GM19468 (cell line): ENCODE measurements around the gene E2F3.

Source experiments
- ATAC-seq: cut with Tn5 transposase; IDR thresholded peaks from one replicate; pipeline ENCODE4 v1.9.1; 2021; ENCODE audit warnings: mild to moderate bottlenecking, moderate library complexity, moderate number of reproducible peaks; ENCODE audit not compliant: unreplicated experiment; ENCODE audit errors: extremely low read depth

The E2F3 gene

GRCh38 chr6:20401205-20402091, at the start of gene E2F3:
Gene E2F3 (plus strand): TSS chr6:20401879. CDS start chr6:20402233, 354 bp downstream.
- peak; percentile 70 for ATAC-seq

DNA sequence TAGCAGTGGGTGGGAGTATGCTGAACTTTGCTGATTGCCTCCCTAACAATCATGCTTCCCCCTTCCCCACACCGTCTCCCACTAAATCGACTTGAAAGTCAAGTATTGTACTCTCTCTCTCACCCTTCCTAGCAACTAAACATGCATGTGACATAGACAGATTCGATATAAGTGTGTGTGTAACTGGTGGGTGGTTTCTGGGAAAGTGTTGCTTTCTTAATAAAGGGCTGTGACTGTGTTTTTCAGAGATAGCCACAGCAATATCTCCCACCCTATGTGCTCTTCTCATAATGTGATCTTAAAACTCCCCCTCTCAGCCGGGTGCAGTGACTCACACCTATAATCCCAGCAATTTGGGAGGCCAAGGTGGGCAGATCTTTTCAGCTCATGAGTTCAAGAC, 49.3 kb upstream of the E2F3 start:
- ATAC-seq = no peak

DNA sequence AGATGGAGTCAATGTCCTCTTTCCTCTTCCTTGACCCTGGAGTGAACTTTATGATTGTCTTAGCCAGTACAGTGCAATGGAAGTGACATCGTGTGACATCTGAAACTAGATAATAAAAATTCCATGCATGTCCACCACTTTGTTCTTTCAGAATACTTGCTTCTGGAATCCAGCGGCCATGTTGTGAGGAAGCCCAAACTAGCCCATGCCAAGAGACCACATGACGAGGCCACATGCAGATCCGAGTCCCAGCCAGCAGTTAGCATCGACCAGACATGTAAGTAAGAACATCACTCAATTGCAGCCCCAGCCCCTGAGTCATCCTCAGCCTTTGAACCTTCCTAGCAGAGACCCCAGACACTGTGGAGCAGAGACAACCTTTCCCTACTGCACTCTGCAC, 48.5 kb upstream of the E2F3 start:
- no peak for ATAC-seq

DNA sequence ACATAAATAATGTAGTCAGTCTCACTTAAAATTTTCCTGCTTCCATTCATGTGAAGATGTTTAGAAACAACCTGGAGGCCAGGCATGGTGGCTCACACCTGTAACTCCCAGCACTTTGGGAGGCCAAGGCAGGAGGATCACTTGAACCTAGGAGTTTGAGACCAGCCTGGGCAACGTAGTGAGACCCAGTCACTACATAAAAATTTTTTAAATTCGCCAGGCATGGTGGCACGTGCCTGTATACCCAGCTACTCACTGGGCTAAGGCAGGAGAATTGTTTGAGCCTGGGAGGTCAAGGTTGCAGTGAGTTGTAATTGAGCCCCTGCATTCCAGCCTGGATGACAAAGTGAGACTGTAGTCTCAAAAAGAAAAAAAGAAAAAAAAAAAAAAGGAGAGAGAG, 47.3 kb upstream of the E2F3 start:
- ATAC-seq = no peak

DNA sequence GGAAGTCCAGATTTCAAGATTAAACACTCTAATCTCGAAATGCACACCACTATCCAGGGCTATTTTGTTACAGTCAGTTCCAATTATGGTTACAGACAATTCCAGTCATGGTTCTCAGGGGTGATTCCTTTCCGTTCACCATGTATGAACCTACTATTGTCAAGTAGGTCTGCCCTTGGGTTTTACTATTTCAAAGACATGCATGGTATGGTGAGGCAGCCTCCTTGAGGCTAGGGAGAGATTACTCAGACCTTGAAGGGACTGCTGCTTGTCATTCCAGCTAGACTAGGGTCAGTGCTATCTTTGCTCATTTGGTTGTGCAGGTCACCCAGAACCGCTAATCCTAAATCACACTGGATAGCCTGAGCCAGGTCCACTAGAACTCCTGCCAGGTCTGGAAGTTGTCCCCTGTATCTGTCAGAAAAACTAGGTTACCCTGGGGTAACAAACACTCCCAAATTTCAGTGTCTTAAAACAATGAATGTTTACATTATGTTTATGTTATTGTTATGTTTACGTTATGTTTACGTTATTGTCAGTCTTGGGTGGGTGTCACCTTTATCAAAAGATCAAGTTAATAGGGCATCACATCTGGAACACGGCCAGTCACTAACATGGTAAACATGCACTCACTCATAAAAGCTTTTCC, 41.1 kb upstream of the E2F3 start:
- no peak for ATAC-seq

DNA sequence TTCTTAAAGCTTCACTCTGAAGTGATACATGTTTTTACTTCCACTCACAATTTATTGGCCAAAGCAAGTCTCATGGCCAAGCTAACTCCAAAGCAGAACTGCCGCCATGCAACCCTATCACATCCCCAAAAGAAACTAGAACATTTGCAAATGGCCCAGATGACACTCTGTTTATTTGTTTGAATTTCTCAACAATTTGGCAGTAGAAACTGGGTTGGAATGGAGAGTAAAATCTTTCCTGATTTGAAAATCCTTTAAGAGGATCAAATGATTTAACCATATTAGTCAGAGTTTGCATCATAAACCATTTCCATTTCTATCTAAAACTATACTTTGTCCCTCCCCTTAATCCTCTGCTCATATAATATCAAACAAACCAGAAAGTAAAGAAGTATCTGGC, 39.1 kb upstream of the E2F3 start:
- no peak for ATAC-seq

GRCh38 chr6:20364327-20364726, 37.4 kb upstream of the E2F3 start:
- no peak for ATAC-seq

- ATAC-seq = peak; percentile 69
Measured at GRCh38 chr6:20365456-20365855, 36.2 kb upstream of the E2F3 start.

GRCh38 chr6:20366082-20366830, 35.4 kb upstream of the E2F3 start:
- ATAC-seq = no peak

DNA sequence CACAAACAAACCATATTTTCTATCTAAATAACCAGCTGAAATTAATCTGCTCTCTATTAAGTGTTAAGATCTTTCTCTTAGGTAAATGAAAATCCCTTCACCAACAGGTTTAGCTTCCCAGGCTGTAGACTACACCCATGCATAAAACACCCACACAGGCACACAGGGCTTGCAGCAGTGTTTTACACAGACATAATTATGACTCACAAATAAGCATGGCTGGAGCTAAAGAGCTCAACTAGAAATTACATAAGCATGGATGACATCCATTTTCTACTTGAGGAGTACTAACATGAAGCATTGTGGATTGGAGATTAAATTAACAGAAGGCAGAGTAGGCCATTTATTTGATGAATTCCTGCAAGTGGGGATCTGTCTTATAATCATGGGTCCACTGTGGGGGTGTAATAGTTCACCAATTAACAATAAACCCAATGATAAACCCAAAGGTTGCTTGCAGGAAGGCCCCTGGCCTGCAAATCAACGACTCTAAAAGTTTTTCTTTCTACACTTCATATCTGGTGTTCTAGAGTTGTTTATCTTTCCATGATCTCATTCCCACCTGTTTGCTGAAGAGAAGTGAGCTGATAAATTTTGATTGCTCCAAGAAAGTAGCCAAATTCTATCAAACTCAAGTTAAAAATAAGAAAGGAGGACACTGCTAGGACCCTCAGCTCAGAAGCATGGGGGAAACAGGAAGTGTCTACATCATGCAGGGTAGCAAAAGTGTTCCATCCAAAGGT, 33.8 kb upstream of the E2F3 start:
- ATAC-seq = no peak

- no peak for ATAC-seq
Measured at GRCh38 chr6:20370393-20370792, 31.3 kb upstream of the E2F3 start.

GRCh38 chr6:20370801-20371200, 30.9 kb upstream of the E2F3 start:
- no peak for ATAC-seq

DNA sequence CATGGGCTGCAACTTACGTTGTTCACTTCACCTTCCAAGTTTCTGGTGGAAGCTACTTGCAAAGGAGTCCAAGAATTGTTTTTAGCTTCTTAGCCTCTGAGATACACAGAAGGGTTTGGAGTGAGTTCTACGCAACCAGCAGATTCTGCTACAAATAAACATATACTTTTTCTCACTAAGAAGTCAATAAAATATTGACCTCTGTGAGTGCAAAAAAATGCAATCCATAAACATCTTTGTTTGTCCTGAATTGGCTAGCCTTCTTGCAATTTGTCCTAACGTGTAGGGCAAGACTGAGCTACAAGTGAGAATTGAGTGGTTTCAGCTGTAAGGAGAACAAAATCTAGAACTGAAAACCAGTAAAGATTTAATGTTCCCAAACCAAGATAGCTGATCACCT, 26.2 kb upstream of the E2F3 start:
- ATAC-seq = no peak

DNA sequence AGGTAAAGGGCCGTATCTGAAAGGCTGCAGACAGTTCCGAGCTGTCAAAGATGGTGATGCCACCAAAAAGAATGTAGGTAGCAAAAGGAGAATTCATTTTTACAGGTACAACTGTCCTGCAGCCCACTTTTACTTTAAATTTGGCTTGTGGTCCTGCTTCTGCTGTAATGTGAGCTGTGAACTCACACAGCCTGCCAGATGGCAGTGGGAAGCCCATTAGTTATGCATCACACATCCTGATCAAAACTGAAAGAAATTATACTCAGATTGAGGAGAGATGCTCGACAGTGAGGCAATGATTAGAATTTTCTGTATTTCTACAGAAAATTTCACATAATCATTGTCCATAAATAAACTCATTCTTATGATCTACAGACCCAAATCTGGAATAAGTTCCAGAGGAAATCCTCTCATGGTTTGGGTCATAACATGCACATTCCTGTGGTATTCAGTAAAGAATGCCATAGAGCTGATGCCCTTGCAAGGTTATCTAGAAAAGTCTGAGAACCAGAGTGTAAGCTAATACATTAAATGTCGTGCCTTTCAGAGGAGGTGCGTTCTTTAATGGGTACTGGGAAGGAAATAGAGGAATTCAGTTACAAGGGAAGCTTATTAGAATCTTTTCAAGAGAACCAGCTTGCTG, 23.9 kb upstream of the E2F3 start:
- no peak for ATAC-seq

- no peak for ATAC-seq
Measured at GRCh38 chr6:20379231-20379630, 22.4 kb upstream of the E2F3 start.

- ATAC-seq = no peak
Measured at GRCh38 chr6:20386218-20386617, 15.5 kb upstream of the E2F3 start.

- ATAC-seq = no peak
Measured at GRCh38 chr6:20389066-20389465, 12.6 kb upstream of the E2F3 start.

GRCh38 chr6:20393297-20393696, 8.4 kb upstream of the E2F3 start:
- ATAC-seq = no peak

GRCh38 chr6:20399518-20399917, 2.2 kb upstream of the E2F3 start:
- no peak for ATAC-seq
